ENCODE results near the gene ABCB10.

DNA sequence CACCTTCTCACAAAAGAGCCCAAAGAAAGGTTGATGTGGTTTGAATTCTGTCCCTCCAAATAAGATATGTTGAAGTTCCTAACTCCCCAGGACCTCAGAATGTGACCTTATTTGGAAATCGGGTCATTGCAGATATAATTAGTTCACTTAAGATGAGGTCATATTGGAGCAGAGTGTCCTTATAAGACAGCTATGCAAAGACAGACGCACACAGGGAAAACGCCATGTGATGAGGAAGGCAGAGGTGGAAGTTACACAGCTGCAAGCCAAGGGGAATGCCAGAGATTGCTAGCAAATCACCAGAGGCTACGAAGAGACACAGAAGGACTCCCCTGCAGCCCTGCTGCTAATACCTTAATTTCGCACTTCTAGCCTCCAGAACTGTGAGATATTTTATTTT, 5.2 kb upstream of the ABCB10 start:
- TF ChIP-seq, protein P1, sequence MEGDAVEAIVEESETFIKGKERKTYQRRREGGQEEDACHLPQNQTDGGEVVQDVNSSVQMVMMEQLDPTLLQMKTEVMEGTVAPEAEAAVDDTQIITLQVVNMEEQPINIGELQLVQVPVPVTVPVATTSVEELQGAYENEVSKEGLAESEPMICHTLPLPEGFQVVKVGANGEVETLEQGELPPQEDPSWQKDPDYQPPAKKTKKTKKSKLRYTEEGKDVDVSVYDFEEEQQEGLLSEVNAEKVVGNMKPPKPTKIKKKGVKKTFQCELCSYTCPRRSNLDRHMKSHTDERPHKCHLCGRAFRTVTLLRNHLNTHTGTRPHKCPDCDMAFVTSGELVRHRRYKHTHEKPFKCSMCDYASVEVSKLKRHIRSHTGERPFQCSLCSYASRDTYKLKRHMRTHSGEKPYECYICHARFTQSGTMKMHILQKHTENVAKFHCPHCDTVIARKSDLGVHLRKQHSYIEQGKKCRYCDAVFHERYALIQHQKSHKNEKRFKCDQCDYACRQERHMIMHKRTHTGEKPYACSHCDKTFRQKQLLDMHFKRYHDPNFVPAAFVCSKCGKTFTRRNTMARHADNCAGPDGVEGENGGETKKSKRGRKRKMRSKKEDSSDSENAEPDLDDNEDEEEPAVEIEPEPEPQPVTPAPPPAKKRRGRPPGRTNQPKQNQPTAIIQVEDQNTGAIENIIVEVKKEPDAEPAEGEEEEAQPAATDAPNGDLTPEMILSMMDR (IDR thresholded peaks at IDR 0.05; ENCODE audit: borderline replicate concordance, extremely low read depth, low read length, poor library complexity, severe bottlenecking) = no peak
- TF ChIP-seq EZH2 (IDR thresholded peaks at IDR 0.05; ENCODE audit: borderline replicate concordance, low read depth, low read length, severe bottlenecking) = no peak

Measured in DND-41 (cell line).